HEK293T (cell line): ENCODE measurements around the gene SUCLG1.

ENCODE experiments used
- CTCF ChIA-PET: fragments of 350-600 bp; formaldehyde crosslinking; extraction: SDS; loops from one replicate; lab custom pipeline; 2021; ENCODE audit warnings: antibody characterized with exemption, inconsistent platforms; lab: Yijun Ruan, JAX
- POLR2A ChIA-PET: fragments of 350-600 bp; formaldehyde crosslinking; extraction: SDS; loops from one replicate; lab custom pipeline; 2020; ENCODE audit warnings: antibody characterized with exemption, inconsistent platforms; lab: Yijun Ruan, JAX
- DNase-seq: peaks from one replicate; pipeline ENCODE4 v3.0.0; 2012; ENCODE audit warnings: mixed read lengths; ENCODE audit errors: extremely low spot score
- ARNT ChIP-seq: fragments of 450-650 bp; IDR thresholded peaks from 2 replicates; pipeline ENCODE4 v1.6.1; 2017; ENCODE audit warnings: mild to moderate bottlenecking
- BHLHE40 ChIP-seq: fragments of 450-650 bp; IDR thresholded peaks from 2 replicates; pipeline ENCODE4 v1.6.1; 2016; ENCODE audit warnings: mild to moderate bottlenecking, moderate library complexity, borderline replicate concordance
- CTBP1 ChIP-seq: fragments of 450-650 bp; IDR thresholded peaks from 2 replicates; pipeline ENCODE4 v1.6.1; 2016; ENCODE audit warnings: borderline replicate concordance
- ELF4 ChIP-seq: fragments of 450-650 bp; IDR thresholded peaks from 2 replicates; pipeline ENCODE4 v1.6.1; 2017; ENCODE audit warnings: antibody characterized with exemption
- FOXA1 ChIP-seq: fragments of 450-650 bp; IDR thresholded peaks from 2 replicates; pipeline ENCODE4 v1.6.1; 2016; ENCODE audit warnings: mild to moderate bottlenecking
- FOXK2 ChIP-seq: fragments of 450-650 bp; IDR thresholded peaks from 2 replicates; pipeline ENCODE4 v1.6.1; 2016; ENCODE audit warnings: mild to moderate bottlenecking
- FOXM1 ChIP-seq: fragments of 450-650 bp; IDR thresholded peaks from 2 replicates; pipeline ENCODE4 v1.6.1; 2017; ENCODE audit warnings: mild to moderate bottlenecking, borderline replicate concordance
- HDGF ChIP-seq: fragments of 450-650 bp; IDR thresholded peaks from 2 replicates; pipeline ENCODE4 v1.6.1; 2017; ENCODE audit warnings: antibody characterized with exemption, borderline replicate concordance
- L3MBTL2 ChIP-seq: fragments of 450-650 bp; conservative IDR thresholded peaks from 2 replicates; pipeline ENCODE4 v1.6.1; 2016; ENCODE audit warnings: mild to moderate bottlenecking
- LEF1 ChIP-seq: fragments of 450-650 bp; IDR thresholded peaks from 2 replicates; pipeline ENCODE4 v1.6.1; 2017; ENCODE audit warnings: mild to moderate bottlenecking, borderline replicate concordance
- NFRKB ChIP-seq: fragments of 450-650 bp; IDR thresholded peaks from 2 replicates; pipeline ENCODE4 v1.6.1; 2016; ENCODE audit warnings: mild to moderate bottlenecking, moderate library complexity
- PKNOX1 ChIP-seq: fragments of 450-650 bp; IDR thresholded peaks from 2 replicates; pipeline ENCODE4 v1.6.1; 2016
- SP1 ChIP-seq: fragments of 450-650 bp; IDR thresholded peaks from 2 replicates; pipeline ENCODE4 v1.6.1; 2017
- SUZ12 ChIP-seq: fragments of 450-650 bp; IDR thresholded peaks from 2 replicates; pipeline ENCODE4 v1.6.1; 2016; ENCODE audit warnings: mild to moderate bottlenecking
- TARDBP ChIP-seq: fragments of 450-650 bp; IDR thresholded peaks from 2 replicates; pipeline ENCODE4 v1.6.1; 2016
- ZNF384 ChIP-seq: fragments of 450-650 bp; IDR thresholded peaks from 2 replicates; pipeline ENCODE4 v1.6.1; 2016

Gene SUCLG1

DNA sequence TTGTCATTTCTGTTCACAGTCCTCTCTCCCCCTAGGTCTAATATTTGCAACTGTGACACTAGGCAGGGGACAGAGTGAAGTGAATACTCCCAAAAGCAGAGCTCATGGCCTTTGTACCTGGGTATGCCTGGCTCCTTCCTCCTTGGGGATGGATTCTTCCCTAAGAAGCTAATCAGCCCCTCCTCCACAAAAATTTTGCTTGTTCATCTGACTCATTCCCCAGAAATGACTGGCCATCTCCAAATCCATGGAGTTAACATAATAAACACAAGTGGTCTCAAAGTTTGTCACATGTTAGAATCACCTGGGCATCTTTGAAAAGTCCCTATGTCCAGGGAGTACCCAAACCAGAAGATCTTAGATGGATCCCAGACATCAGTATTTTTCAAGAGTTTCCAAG is 65.3 kb downstream of the SUCLG1 start:
- no peak for TF ChIP-seq L3MBTL2
- TF ChIP-seq SP1, result no peak
- TF ChIP-seq TARDBP, result no peak
- no peak for TF ChIP-seq BHLHE40
- TF ChIP-seq HDGF, result no peak
- no peak for TF ChIP-seq FOXA1
- no peak for TF ChIP-seq NFRKB
- TF ChIP-seq ARNT, result no peak
- TF ChIP-seq FOXM1, result no peak
- TF ChIP-seq ELF4, result no peak
- no peak for TF ChIP-seq LEF1
- TF ChIP-seq CTBP1, result no peak
- TF ChIP-seq ZNF384, result no peak
- no peak for TF ChIP-seq FOXK2
- ChIA-PET CTCF (no interaction called here), POLR2A (no interaction called here)
- no peak for DNase-seq

- no peak for DNase-seq
- TF ChIP-seq NFRKB, result no peak
- ChIA-PET POLR2A (no interaction called here), CTCF (no interaction called here)
Observed at GRCh38 chr2:84389794-84390193, 69.3 kb downstream of the SUCLG1 start.

DNA sequence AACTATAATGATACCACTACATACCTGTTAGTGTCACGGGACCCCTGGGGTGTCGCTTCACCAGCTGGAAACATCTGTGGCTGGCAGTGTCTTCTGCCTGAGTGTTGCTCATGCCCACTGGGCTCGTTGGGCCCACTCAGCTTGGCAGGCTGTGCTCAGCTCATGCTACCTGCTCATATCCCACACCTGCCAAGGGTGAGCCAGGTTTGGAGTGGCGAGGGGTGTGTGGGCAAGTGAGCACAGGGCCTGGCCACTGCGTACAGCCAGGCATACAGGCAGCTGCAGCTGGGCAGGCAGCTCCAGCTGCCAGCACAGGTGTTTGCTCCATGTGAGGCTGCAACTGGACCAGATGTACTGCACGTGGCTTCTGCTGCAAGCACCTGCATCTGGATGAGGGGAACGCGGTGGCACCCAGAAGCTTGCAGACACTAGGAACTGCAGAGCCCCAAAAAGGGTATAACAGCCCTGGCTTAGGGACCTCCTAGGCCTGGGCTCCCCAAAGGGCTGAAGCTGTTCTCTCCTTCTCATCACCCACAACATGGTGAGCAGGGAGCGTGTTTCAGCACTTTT is 70.1 kb downstream of the SUCLG1 start:
- POLR2A ChIA-PET, result no interaction called here
- CTCF ChIA-PET, result no interaction called here
- DNase-seq, result no peak
- TF ChIP-seq PKNOX1 (no peak), L3MBTL2 (no peak), ELF4 (no peak), SUZ12 (no peak), HDGF (no peak), SP1 (no peak), FOXK2 (no peak), BHLHE40 (no peak), LEF1 (no peak), FOXM1 (no peak), FOXA1 (no peak)

DNA sequence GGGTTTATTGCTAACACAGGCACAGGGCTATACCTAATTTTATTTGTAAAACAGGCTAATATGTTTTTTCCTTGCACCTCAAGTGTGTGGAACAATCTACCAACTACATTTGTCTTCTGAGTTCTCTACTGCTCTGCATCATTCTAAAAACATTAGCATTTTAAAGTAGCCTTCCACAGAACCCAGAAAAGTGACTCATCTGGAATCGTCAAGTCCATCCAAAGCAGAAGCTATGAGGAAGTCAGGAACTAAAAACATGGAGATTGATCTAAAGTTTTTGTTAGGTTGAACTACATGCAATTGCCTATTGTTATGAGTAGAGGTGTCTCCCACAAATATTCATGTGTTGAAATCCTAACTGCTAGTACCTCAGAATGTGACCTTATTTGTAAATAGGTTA is 70.9 kb downstream of the SUCLG1 start:
- DNase-seq, result no peak
- ChIA-PET POLR2A (no interaction called here), CTCF (no interaction called here)
- no peak for TF ChIP-seq PKNOX1
- TF ChIP-seq ARNT, result no peak
- TF ChIP-seq TARDBP, result no peak

GRCh38 chr2:84386336-84387040 is 72.6 kb downstream of the SUCLG1 start:
- POLR2A ChIA-PET, result no interaction called here
- no peak for DNase-seq
- CTCF ChIA-PET, result interaction anchor here (0.6 kb wide), 1 partner anchor 29 kb away, joined by 3 read pairs; no protein-coding TSS in a partner anchor
- TF ChIP-seq NFRKB, result no peak
- no peak for TF ChIP-seq ELF4
- TF ChIP-seq SUZ12, result no peak
- TF ChIP-seq BHLHE40, result no peak
- no peak for TF ChIP-seq HDGF
- no peak for TF ChIP-seq LEF1
- no peak for TF ChIP-seq FOXM1
- no peak for TF ChIP-seq ARNT
- no peak for TF ChIP-seq FOXK2
- TF ChIP-seq ZNF384, result no peak
- no peak for TF ChIP-seq SP1
- no peak for TF ChIP-seq FOXA1
- no peak for TF ChIP-seq PKNOX1
- TF ChIP-seq CTBP1, result no peak
- TF ChIP-seq L3MBTL2, result no peak
- no peak for TF ChIP-seq TARDBP

- DNase-seq, result no peak
- POLR2A ChIA-PET, result no interaction called here
- CTCF ChIA-PET, result interaction anchor here (0.7 kb wide), 1 partner anchor 812 kb away, joined by 4 read pairs; no protein-coding TSS in a partner anchor
- TF ChIP-seq L3MBTL2 (no peak), ARNT (no peak), CTBP1 (no peak), ZNF384 (no peak), PKNOX1 (no peak), NFRKB (no peak), ELF4 (no peak), SP1 (no peak), BHLHE40 (no peak), FOXM1 (no peak), LEF1 (no peak), SUZ12 (no peak), HDGF (no peak), FOXA1 (no peak), FOXK2 (no peak)
Observed at GRCh38 chr2:84383271-84383670, 75.8 kb downstream of the SUCLG1 start.
